Measurements from ENCODE around the gene PPIL1. TPM values are rescaled to one million over a fixed set of nuclear protein-coding genes. Genes with fewer than 3 reads are reported as not detected.
A peak's percentile ranks its signal among the peaks of the same experiment; 100 is the strongest.

Gene PPIL1
- total RNA-seq, 4 donors from 2014 or later = 22.8 to 36.0 (median 27.5) TPM

DNA sequence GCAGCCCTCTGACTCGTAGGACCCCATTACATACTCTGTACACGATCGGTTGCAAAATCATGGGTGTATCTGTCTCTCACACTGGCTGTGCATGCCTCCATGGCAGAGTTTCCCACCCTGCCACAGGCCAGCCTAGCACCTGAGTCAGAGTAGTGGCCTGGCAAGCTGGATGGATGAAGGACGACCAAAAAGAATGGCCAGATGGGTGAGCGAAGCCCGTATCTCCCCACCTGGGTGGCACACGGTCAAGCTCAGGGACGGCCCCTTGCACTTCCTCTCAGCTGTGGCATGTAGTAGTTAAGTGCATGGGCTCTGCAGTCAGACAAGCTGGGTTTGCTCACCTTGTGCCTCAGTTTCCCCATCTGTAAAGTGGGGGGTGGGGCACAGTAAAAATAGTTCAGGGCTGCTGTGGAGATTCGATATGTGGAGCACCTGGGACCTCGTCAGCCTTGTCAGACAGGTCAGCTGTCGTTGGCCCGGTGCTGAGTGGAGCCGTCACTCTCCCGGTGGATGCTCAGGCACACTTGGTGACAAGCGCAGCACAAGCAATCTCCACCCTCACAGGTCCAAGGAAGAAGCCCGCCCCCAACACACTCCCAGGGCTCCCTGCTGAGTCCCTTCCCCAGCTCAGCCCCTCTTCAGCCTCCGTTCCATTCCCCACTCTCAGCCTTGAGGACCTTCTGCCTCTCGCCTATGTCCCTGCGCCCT lies 47.9 kb downstream of the PPIL1 start:
- Histone ChIP-seq H3K4me3 (no peak overlapping the region), H3K9me3 (no peaks in the 10 kb centered on the region), H3K4me1 (peaks cover 0 to 5% of the 10 kb centered on the region in 2 donors), H3K27me3 (no peaks in the 10 kb centered on the region), H3K36me3 (no peaks in the 10 kb centered on the region), H3K27ac (peak overlapping the region; percentile 29 to 70)
- DNase-seq = no peak
- intact Hi-C loops (cut with DNase I; ENCODE audit: low total_unique reads) = no loop called here
- no peak for TF ChIP-seq POLR2A (IDR thresholded peaks at IDR 0.05)
- TF ChIP-seq, protein P1, sequence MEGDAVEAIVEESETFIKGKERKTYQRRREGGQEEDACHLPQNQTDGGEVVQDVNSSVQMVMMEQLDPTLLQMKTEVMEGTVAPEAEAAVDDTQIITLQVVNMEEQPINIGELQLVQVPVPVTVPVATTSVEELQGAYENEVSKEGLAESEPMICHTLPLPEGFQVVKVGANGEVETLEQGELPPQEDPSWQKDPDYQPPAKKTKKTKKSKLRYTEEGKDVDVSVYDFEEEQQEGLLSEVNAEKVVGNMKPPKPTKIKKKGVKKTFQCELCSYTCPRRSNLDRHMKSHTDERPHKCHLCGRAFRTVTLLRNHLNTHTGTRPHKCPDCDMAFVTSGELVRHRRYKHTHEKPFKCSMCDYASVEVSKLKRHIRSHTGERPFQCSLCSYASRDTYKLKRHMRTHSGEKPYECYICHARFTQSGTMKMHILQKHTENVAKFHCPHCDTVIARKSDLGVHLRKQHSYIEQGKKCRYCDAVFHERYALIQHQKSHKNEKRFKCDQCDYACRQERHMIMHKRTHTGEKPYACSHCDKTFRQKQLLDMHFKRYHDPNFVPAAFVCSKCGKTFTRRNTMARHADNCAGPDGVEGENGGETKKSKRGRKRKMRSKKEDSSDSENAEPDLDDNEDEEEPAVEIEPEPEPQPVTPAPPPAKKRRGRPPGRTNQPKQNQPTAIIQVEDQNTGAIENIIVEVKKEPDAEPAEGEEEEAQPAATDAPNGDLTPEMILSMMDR (IDR thresholded peaks at IDR 0.05) = no peak

DNA sequence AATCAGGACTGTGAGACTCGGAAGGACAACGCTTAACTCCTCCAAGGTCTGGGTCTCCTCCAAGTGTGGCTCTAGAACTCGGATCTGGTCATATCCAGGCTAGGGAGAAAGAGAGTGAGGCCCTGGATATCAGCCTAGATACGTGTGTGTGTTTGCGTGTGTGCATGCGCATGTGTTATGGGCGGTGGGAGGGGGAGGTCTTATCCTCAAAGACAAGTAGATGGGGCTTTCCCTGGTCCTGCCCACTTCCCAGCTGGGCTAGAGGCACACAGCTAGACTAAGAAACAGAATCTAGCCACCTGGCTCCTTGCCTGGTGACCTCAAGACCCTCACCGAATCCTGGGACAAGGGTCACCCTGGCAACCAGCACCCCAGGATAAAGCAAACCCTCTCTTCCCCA lies 48.6 kb downstream of the PPIL1 start:
- Histone ChIP-seq H3K4me1 (peaks cover 0 to 5% of the 10 kb centered on the region in 2 donors), H3K27me3 (no peaks in the 10 kb centered on the region), H3K36me3 (no peaks in the 10 kb centered on the region), H3K27ac (no peak overlapping the region), H3K9me3 (no peaks in the 10 kb centered on the region), H3K4me3 (no peak overlapping the region)
- intact Hi-C loops (cut with DNase I; ENCODE audit: low total_unique reads) = no loop called here
- TF ChIP-seq POLR2A (IDR thresholded peaks at IDR 0.05) = no peak
- TF ChIP-seq, protein P1 (IDR thresholded peaks at IDR 0.05) = no peak
- no peak for DNase-seq

DNA sequence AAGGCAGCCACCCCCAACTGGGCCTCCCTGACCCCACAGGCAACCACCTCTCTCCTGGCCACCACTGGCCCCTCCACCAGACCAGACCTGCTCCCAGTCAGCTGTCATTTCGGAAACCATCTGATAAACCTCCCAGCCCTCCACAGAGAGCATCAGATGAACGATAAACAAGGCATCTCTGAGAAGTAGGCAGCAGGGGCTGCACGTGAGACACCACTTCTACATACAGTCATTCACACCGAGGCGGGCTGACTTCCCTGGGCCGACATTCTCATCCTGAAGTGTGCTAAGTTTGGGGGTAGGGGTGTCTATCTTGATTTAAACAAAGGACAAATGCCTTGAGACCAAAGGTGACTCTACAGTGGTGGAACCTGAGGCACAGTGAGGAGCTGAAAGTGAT lies 49.2 kb downstream of the PPIL1 start:
- no peak overlapping the region for H3K27ac ChIP-seq

GRCh38 chr6:36824253-36824652 lies 50.4 kb downstream of the PPIL1 start:
- H3K36me3 ChIP-seq = no peaks in the 10 kb centered on the region
- TF ChIP-seq, protein P1 (IDR thresholded peaks at IDR 0.05) = no peak
- TF ChIP-seq POLR2A (IDR thresholded peaks at IDR 0.05) = no peak
- intact Hi-C loops (cut with DNase I; ENCODE audit: low total_unique reads) = no loop called here
- no peaks in the 10 kb centered on the region for H3K27me3 ChIP-seq
- DNase-seq = no peak
- H3K4me3 ChIP-seq = no peak overlapping the region
- H3K9me3 ChIP-seq = no peaks in the 10 kb centered on the region
- no peaks in the 10 kb centered on the region for H3K4me1 ChIP-seq
- H3K27ac ChIP-seq = peak overlapping the region; percentile 30 to 67

More for the DNA sequence above, 49.2 kb downstream of the PPIL1 start:
- Histone ChIP-seq H3K27me3 (no peaks in the 10 kb centered on the region), H3K4me1 (peaks cover 0 to 5% of the 10 kb centered on the region in 2 donors), H3K9me3 (no peaks in the 10 kb centered on the region), H3K36me3 (no peaks in the 10 kb centered on the region), H3K4me3 (no peak overlapping the region)
- TF ChIP-seq POLR2A (IDR thresholded peaks at IDR 0.05) = no peak
- TF ChIP-seq, protein P1 (IDR thresholded peaks at IDR 0.05) = no peak
- intact Hi-C loops (cut with DNase I; ENCODE audit: low total_unique reads) = no loop called here
- no peak for DNase-seq

GRCh38 chr6:36823421-36824096 lies 51.0 kb downstream of the PPIL1 start:
- H3K4me3 ChIP-seq = no peak overlapping the region
- DNase-seq = no peak
- intact Hi-C loops (cut with DNase I; ENCODE audit: low total_unique reads) = no loop called here
- TF ChIP-seq, protein P1 (IDR thresholded peaks at IDR 0.05) = no peak
- no peaks in the 10 kb centered on the region for H3K9me3 ChIP-seq
- H3K36me3 ChIP-seq = no peaks in the 10 kb centered on the region
- no peaks in the 10 kb centered on the region for H3K27me3 ChIP-seq
- H3K27ac ChIP-seq = peak overlapping the region; percentile 30 to 67
- no peaks in the 10 kb centered on the region for H3K4me1 ChIP-seq
